HCT116 (cell line): ENCODE results near the gene SLC22A4.

Source experiments
- ELF1 ChIP-seq: IDR thresholded peaks from 2 replicates; pipeline ENCODE4 v1.6.1; 2012; ENCODE audit warnings: low read depth, borderline replicate concordance
- EZH2 ChIP-seq: fragments of 200-600 bp; sonication (generic); IDR thresholded peaks from 2 replicates; pipeline ENCODE4 v1.6.1; 2017; ENCODE audit warnings: antibody characterized with exemption, mixed run types
- EZH2phosphoT487 ChIP-seq: fragments of 200-600 bp; IDR thresholded peaks from 2 replicates; pipeline ENCODE4 v1.6.1; 2018; ENCODE audit warnings: antibody characterized with exemption, borderline replicate concordance
- FOSL1 ChIP-seq: IDR thresholded peaks from 2 replicates; pipeline ENCODE4 v1.6.1; 2012; ENCODE audit warnings: low read depth
- POLR2A ChIP-seq: IDR thresholded peaks from 2 replicates; pipeline ENCODE4 v1.7.0; 2011; ENCODE audit warnings: borderline replicate concordance; ENCODE audit not compliant: insufficient read depth, insufficient read length; ENCODE audit errors: extremely low read depth
- POLR2AphosphoS5 ChIP-seq: IDR thresholded peaks from 2 replicates; pipeline ENCODE4 v1.6.1; 2011; ENCODE audit warnings: mild to moderate bottlenecking, low read depth, low read length, moderate library complexity
- RAD21 ChIP-seq: IDR thresholded peaks from 2 replicates; pipeline ENCODE4 v1.6.1; 2012; ENCODE audit warnings: low read depth, mild to moderate bottlenecking
- REST ChIP-seq: IDR thresholded peaks from 2 replicates; pipeline ENCODE4 v1.6.1; 2012; ENCODE audit warnings: low read depth
- TF ChIP-seq, protein P1 (sequence below), 3 experiments: fragments of 200-600 bp in 1 of 3; sonication (generic) in 1 of 3; IDR thresholded peaks in 2 of 3; conservative IDR thresholded peaks in 1 of 3; 2 replicates each; pipeline ENCODE4 v1.5.1; 2012 to 2017; ENCODE audit warnings: low read depth in 2 of 3, low read length in 2 of 3, antibody characterized with exemption in 1 of 3, borderline replicate concordance in 1 of 3, control low read depth in 1 of 3, mild to moderate bottlenecking in 1 of 3, mixed read lengths in 1 of 3, mixed run types in 1 of 3, moderate library complexity in 1 of 3; ENCODE audit not compliant: insufficient read depth in 1 of 3

DNA sequence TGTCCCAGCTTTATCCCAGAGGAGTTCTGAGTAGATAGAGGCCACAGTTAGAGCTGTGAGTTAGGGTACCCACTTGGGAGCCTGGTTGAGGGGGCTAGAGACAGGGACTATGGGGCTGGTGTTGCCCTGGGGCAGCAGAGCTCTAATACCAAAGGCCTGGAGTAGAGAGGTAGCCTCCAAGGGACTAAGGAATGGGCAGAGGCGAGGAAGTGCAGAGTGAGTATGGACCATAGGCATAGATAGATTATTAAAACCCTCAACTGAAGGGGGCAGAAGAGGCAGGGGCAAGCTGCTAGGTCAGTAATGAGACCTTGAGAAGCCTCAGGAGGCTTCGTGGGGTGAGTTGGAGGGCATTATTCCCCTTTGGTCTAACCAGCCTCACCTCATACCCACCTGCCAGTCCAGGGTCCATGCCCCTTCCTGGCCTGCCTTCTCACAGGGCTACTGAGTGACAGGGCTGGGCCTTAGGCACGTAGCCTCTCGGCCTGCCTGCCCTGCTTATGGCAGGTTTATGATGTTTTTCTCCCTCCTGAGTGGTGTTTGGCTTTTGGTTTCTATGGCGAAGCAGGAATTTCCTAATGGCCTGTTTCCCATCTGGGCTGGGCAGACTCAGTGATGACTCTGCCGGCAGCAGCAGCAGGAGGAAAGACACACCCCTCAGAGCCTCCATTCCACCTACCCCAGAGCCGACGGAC, 28.7 kb upstream of the SLC22A4 start:
- TF ChIP-seq, protein P1, sequence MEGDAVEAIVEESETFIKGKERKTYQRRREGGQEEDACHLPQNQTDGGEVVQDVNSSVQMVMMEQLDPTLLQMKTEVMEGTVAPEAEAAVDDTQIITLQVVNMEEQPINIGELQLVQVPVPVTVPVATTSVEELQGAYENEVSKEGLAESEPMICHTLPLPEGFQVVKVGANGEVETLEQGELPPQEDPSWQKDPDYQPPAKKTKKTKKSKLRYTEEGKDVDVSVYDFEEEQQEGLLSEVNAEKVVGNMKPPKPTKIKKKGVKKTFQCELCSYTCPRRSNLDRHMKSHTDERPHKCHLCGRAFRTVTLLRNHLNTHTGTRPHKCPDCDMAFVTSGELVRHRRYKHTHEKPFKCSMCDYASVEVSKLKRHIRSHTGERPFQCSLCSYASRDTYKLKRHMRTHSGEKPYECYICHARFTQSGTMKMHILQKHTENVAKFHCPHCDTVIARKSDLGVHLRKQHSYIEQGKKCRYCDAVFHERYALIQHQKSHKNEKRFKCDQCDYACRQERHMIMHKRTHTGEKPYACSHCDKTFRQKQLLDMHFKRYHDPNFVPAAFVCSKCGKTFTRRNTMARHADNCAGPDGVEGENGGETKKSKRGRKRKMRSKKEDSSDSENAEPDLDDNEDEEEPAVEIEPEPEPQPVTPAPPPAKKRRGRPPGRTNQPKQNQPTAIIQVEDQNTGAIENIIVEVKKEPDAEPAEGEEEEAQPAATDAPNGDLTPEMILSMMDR (IDR thresholded peaks at IDR 0.05 in 2 of 3, conservative IDR thresholded peaks at IDR 0.05 in 1 of 3; ENCODE audit: borderline replicate concordance in 1 of 3, insufficient read depth in 1 of 3, low read depth in 2 of 3, low read length in 2 of 3): no peak
- TF ChIP-seq FOSL1 (no peak), POLR2A (no peak), EZH2phosphoT487 (no peak), POLR2AphosphoS5 (no peak), ELF1 (no peak), RAD21 (no peak), EZH2 (no peak), REST (no peak)
